ENCODE measurements around the gene PIP5K1C. TPM values are rescaled to one million over a fixed set of nuclear protein-coding genes. Genes with fewer than 3 reads are reported as not detected.

PIP5K1C gene
- total and polyA plus RNA-seq, 9 of the 15 experiments (the other 6 are each of a cell fraction or from before 2014, with no cell fraction given) = 0.38 to 22.1 (median 4.1) TPM

DNA sequence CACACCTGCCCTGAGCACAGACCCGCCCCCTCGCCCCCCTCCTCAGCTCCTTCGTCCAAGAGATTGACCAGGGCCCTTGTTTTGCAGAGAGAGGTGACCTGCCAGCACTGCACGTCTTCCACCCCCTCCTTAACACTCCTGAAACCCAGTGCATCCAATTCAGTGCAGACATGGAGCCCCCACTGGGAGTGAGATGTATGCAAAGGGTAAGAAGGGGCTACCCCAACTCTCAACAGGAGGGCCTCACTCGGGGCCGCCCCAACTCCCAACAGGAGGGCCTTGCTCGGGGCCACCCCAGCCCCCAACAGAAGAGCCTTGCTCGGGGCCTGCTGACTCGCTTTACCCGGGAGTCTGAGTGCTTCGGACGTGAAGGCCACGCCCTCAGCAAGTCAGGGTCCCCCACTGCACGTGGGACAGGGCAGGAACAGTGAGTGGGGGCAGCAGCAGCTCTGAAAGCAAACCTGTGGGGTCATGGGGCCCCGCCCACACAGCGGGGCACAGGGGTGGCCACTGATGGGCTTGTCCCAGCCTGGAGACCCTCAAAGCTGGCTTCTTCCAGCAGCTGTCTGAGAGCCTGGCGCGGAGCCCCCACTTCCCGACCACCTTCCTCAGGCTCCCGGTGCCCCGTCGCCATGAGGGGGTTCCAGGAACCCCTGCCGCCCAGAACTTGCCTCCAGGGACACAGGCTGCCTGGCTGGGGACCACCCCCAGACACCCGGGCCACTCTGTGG, 79.3 kb downstream of the PIP5K1C start:
- Histone ChIP-seq H3K4me3 (no peak overlapping the region), H3K9ac (ENCODE audit: insufficient read depth in 1 of 2, low read depth in 2 of 2, low read length in 2 of 2) (no peak overlapping the region; a peak in 1 of 4 replicates), H3K27ac (ENCODE audit: extremely low read depth, low read depth, low read length) (no peak overlapping the region), H4K20me1 (replicated peaks; ENCODE audit: control insufficient read depth, insufficient read depth, low read length) (peaks cover 4% of the 10 kb centered on the region; the same call in 1 of the 2 replicates), H3K27me3 (ENCODE audit: control insufficient read depth in 2 of 2, insufficient read depth in 2 of 2, low read length in 2 of 2) (no peaks in the 10 kb centered on the region), H3K9me3 (replicated peaks; ENCODE audit: control insufficient read depth, insufficient read depth, low read depth, low read length) (no peaks in the 10 kb centered on the region), H3K36me3 (ENCODE audit: control insufficient read depth, insufficient read depth, low read length) (peaks cover 66% of the 10 kb centered on the region; the same call in 1 of the 3 replicates), H3K79me2 (ENCODE audit: control insufficient read depth, insufficient read depth, low read length) (peaks cover 21% of the 10 kb centered on the region), H3K4me2 (ENCODE audit: insufficient read depth, low read length) (no peak overlapping the region), H3K4me1 (replicated peaks in 1 of 2; ENCODE audit: control insufficient read depth in 2 of 2, insufficient read depth in 2 of 2, low read length in 2 of 2) (peaks cover 4 to 69% of the 10 kb centered on the region in 2 experiments), H2AFZ (ENCODE audit: low read depth, low read length) (no peak overlapping the region), H3K9me1 (ENCODE audit: control insufficient read depth, insufficient read depth, low read length) (no peaks in the 10 kb centered on the region)
- BruUV-seq (replicated peaks) = no TSS peak
- FAIRE-seq = no peak
- ChIA-PET POLR2A (interaction anchor here (0.5 to 1.0 kb wide), 5 partner anchors 11 to 132 kb away, joined by 3 to 4 read pairs (median 3); no protein-coding TSS in a partner anchor), CTCF (ENCODE audit: low intra/inter-chr PET ratio) (no interaction called here)
- DNase-seq (ENCODE audit: extremely low read depth in 1 of 4, low spot score in 3 of 4) = no peak
- intact Hi-C loops (cut with micrococcal nuclease) = no loop called here
- in situ Hi-C loops (cut with MboI) = no loop called here
- 88% methylated on average over 12 of the region's 24 CpGs for WGBS (ENCODE audit: insufficient coverage, low coverage, missing lambda C conversion rate)
- TF ChIP-seq NONO (IDR thresholded peaks at IDR 0.05; ENCODE audit: low read depth in 2 of 2, low read length in 1 of 2) (no peak), ZNF354B (CRISPR knock-in tag; IDR thresholded peaks at IDR 0.05) (no peak), OTX1 (CRISPR knock-in tag; IDR thresholded peaks at IDR 0.05) (no peak), SIN3B (IDR thresholded peaks at IDR 0.05; ENCODE audit: low read depth) (no peak), GABPB2 (CRISPR knock-in tag; conservative IDR thresholded peaks at IDR 0.05) (no peak), POLR2G (IDR thresholded peaks at IDR 0.05; ENCODE audit: low read depth, low read length) (peak; percentile 46; the same call in 1 of the 2 replicates)
- no peak for ATAC-seq
